Keratinocyte (primary cell): ENCODE measurements around the gene PYROXD2.

Source experiments
- CTCF ChIP-seq, 3 experiments: IDR thresholded peaks in 1 of 3; conservative IDR thresholded peaks in 1 of 3; optimal IDR thresholded peaks in 1 of 3; 2 replicates in 2 of 3; 3 replicates in 1 of 3; pipeline versions ENCODE3 to v1.5.1; 2011; ENCODE audit warnings: low read length in 3 of 3, mild to moderate bottlenecking in 3 of 3, moderate library complexity in 2 of 3, control low read depth in 1 of 3, inconsistent platforms in 1 of 3; ENCODE audit not compliant: insufficient read depth in 2 of 3; ENCODE audit errors: extremely low read depth in 1 of 3
- EZH2 ChIP-seq: IDR thresholded peaks from one replicate; pipeline ENCODE4 v1.6.1; 2012; ENCODE audit warnings: inconsistent platforms, mild to moderate bottlenecking, low read length, moderate library complexity

- no peak for TF ChIP-seq CTCF (optimal IDR thresholded peaks at IDR 0.05 in 1 of 3, IDR thresholded peaks at IDR 0.05 in 1 of 3, conservative IDR thresholded peaks at IDR 0.05 in 1 of 3; ENCODE audit: extremely low read depth in 1 of 3, insufficient read depth in 2 of 3, low read length in 3 of 3)
- no peak for TF ChIP-seq EZH2
Observed at GRCh38 chr10:98390406-98390805, 24.6 kb downstream of the PYROXD2 start.
